HG02678 (cell line): ENCODE data around the gene APOO.

Experiments
- ATAC-seq: cut with Tn5 transposase; IDR thresholded peaks from one replicate; pipeline ENCODE4 v1.9.1; 2021; ENCODE audit warnings: mild to moderate bottlenecking, moderate library complexity; ENCODE audit not compliant: unreplicated experiment

Gene APOO

DNA sequence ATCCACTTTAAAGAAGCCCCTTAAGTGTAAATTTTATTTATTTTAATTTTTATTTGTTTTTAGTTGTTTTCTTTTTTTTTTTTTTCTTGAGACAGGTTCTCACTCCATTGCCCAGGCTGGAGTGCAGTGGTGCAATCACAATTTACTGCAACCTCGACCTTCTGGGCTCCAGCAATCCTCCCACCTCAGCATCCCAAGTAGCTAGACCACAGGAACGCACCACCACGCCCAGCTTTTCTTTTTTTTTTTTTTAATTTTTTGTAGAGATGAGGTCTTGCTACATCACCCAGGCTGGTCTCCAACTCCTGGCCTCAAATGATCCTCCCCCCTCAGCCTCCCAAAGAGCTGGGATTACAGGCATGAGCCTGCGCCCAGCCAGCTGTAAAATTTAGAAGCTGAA, 118.8 kb downstream of the APOO start:
- ATAC-seq = no peak

DNA sequence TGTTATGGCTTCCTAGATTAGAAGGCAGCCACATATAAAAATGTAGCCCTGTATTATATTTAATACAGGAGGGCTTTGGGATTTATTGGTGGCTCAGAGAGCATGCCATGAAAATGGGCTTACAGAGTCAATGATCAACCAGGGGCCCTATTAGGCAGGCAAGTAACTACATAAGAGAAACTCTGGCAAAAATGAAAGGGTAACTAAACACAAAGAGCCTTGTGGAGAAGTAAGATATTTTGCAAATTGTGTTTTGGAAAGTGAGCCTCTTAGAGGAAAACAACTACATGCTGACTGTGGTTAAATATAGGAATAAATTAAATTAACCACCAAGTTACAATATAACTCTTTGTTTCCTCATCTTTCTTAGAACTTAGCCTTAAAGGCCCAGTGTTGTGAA, 119.2 kb downstream of the APOO start:
- no peak for ATAC-seq

DNA sequence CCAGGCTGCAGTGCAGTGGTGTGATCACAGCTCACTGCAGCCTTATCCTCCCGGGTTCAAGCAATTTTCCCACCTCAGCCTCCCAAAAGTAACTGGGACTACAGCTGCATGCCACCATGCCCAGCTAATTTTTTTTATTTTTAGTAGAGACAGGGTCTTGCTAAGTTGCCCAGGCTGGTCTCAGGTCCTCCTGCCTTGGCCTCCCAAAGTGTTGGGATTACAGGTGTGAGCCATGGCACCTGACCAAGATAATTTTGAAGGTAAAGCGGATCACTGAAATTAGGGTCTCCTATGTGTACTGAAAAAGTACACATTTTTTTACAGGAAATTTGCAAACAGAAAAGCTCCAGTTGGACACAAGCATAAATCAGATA, 120.0 kb downstream of the APOO start:
- no peak for ATAC-seq

DNA sequence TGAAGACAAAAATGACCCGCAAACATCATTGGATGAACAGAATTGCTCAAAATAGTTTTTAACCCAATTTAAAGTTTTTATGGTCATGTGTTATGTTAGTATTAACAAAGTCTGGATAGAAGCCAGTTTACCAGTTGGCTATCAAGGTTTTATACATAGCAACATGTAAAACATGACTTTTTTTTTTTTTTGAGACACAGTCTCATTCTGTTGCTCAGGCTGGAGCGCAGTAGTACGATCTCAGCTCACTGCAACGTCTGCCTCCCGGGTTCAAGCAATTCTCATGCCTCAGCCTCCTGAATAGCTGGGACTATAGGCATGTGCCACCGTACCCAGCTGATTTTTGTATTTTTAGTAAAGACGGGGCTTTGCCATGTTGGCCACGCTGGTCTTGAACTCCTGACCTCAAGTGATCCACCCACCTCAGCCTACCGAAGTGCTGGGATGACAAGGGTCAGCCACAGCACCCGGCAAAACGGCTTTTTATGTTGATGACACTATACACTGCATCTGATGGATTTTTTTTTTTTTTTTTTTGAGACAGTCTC, 121.4 kb downstream of the APOO start:
- no peak for ATAC-seq

DNA sequence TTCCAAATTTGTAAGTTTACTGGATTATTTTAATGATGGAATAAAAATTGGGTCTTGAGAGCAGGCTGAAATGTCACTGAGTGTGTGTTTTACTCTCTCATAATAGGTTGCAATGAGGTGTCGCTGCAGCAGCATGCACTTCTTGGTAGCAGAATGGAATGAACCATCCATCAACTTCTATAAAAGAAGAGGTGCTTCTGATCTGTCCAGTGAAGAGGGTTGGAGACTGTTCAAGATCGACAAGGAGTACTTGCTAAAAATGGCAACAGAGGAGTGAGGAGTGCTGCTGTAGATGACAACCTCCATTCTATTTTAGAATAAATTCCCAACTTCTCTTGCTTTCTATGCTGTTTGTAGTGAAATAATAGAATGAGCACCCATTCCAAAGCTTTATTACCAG, 122.2 kb downstream of the APOO start:
- no peak for ATAC-seq

DNA sequence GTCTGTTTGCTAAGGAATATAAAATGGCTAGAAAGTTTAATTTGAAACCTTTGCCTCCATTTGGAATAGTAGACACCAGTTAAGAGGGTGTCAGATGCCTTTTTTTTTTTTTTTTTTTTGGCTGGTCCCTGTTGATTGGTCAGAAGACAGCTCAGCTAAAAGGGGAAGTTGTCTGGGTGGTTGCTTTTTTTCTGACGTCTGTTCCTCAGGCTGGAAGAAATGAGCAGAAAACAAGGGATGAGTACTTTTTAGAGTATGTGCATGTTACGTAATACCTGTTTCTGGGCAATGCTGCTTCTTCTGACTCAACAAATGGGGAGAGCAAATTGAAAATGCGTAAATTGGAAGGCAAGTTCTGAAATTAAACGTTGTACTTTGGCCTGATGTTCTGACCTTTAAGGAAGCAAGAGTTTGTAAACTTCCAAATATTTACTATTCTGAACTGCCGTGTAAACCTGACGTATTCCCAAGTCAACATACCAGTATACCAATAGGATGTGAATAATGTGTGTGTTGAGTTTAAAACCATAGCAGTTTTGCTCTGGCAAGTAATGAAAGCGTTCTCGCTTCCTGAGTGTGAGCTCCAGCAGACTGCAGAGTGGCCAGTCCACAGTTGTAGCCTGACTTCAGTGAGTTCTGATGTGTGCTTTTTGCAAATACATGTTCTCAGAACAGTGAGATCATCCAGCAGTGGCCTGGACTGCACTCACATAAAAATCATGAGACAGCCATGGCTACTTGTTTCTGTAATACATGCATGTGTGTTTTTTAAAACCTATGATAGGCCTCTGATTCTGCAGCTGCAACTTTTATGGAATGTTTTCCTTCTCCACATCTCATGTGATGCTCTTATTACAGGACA, 123.0 kb downstream of the APOO start:
- no peak for ATAC-seq

DNA sequence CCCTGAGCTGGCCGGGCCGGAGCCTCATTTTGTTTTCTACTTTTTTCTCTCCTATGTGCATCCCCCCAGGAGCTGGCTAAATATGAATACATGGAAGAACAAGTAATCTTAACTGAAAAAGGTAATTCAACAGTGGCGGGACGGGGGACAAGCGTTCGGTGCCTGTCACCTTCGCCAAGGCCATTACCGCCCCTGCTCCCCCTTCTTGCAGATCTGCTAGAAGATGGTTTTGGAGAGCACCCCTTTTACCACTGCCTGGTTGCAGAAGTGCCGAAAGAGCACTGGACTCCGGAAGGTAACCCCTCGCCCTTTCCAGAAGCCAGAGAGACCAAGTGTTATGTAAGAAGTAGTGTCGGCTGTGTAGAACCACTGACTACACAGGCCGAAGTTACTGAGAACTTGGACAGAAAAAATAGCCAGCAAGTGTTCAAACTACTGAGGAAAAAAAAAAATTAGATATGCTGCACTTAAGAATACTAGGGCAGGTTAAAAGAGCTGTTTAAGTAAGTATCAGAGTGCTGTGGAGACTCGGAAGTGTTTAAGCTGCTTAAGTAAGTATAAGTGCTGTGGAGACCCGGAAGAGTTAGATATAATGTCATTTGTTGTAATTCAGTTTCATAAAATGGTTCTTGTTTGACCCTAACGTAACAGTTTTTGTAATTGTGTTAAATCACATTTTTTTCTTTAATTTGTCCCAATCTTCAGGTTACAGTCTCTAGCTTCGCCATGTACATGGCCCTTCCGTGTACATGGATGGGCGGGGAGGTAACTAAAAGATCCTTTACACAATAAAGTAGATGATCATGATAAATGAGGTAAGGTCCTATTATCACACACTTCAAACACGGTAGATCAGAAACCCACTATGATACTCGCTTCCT, 123.9 kb downstream of the APOO start:
- no peak for ATAC-seq
